Stimulated activated naive CD8-positive, alpha-beta T cell treated with anti-CD3 and anti-CD28 coated beads, Interleukin-15, Interleukin-2, amounts not matched to agents 100 ng/mL and 50 ng/mL, for 24 hours (primary cell): ENCODE measurements around the gene PKP4.

Source experiments
- H3K27ac Mint-ChIP-seq: one replicate; pipeline ENCODE4 v1.8.0; 2021; ENCODE audit warnings: mild to moderate bottlenecking, mixed read lengths
- H3K27me3 Mint-ChIP-seq: one replicate; pipeline ENCODE4 v1.8.0; 2021; ENCODE audit warnings: mixed read lengths
- H3K36me3 Mint-ChIP-seq: one replicate; pipeline ENCODE4 v1.8.0; 2021; ENCODE audit warnings: low read depth, mixed read lengths
- H3K4me1 Mint-ChIP-seq: one replicate; pipeline ENCODE4 v1.8.0; 2021; ENCODE audit warnings: low read depth, mixed read lengths
- H3K4me3 Mint-ChIP-seq: one replicate; pipeline ENCODE4 v1.8.0; 2021; ENCODE audit warnings: mild to moderate bottlenecking, mixed read lengths
- H3K9me3 Mint-ChIP-seq: one replicate; pipeline ENCODE4 v1.8.0; 2021; ENCODE audit warnings: mixed read lengths

The PKP4 gene

DNA sequence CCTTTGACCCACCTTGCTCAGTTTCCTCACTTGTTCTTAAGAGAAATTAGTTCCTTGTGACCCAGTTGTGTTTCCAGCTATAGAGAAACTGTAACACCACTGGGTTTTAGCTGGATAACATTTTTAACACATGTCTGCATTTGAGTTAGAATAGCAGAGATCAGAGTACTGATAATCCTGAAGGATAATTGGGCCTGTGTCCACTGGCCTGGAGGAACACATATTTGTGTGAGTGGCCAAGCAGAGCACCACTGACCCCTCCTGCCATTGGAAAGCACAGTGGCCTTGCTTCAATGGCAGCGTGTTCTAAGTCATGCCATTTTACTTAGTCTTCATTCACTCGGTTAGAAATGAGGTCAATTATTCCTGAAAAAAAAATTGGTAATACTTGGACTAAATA, 42.6 kb downstream of the PKP4 start:
- no peak overlapping the region for H3K4me3 Mint-ChIP-seq
- H3K27ac Mint-ChIP-seq: no peak overlapping the region
- no peaks in the 10 kb centered on the region for H3K27me3 Mint-ChIP-seq
- no peaks in the 10 kb centered on the region for H3K9me3 Mint-ChIP-seq
- H3K36me3 Mint-ChIP-seq: no peaks in the 10 kb centered on the region
- H3K4me1 Mint-ChIP-seq: no peaks in the 10 kb centered on the region

DNA sequence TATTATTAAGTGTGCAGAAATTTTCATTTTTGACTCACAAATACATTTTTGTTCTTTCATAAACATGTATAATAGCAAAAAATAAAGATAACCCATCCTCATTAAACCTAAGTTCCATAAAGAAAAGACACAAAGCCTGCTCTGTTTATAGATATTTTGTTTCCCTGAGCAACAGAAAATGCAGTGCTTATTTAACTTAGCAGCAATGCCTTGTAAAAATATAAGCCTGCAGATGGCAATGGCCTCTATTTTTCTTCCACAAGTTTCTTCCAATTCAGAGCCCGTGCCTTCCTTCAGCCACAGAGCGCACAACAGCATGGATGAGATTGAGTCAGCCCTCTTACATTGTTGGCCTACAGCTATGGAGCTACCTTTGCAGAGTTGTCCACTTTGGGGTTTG, 43.6 kb downstream of the PKP4 start:
- no peaks in the 10 kb centered on the region for H3K4me1 Mint-ChIP-seq
- no peak overlapping the region for H3K27ac Mint-ChIP-seq
- H3K4me3 Mint-ChIP-seq: no peak overlapping the region
- H3K27me3 Mint-ChIP-seq: no peaks in the 10 kb centered on the region
- H3K36me3 Mint-ChIP-seq: no peaks in the 10 kb centered on the region
- H3K9me3 Mint-ChIP-seq: no peaks in the 10 kb centered on the region

DNA sequence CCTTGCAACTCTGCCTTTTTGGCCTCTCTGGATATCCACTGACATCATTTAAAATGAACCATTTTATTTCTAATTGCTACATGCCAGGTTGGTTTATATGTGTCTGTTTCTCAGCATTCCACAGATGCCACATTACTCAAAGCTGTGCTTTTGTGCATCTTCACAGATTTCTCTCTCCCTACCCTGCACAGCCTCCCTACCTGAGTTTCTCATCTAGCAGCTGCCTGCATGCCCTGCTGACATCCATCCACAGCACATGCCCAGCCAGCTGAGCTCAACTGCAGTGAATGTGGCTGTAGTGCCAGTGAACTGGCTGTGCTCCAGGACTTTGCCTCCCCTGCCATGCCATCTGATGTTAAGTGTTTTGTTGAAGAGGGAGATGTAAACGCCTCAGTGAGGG, 44.5 kb downstream of the PKP4 start:
- H3K4me3 Mint-ChIP-seq: no peak overlapping the region
- H3K9me3 Mint-ChIP-seq: no peaks in the 10 kb centered on the region
- no peak overlapping the region for H3K27ac Mint-ChIP-seq
- no peaks in the 10 kb centered on the region for H3K36me3 Mint-ChIP-seq
- H3K4me1 Mint-ChIP-seq: no peaks in the 10 kb centered on the region
- no peaks in the 10 kb centered on the region for H3K27me3 Mint-ChIP-seq

DNA sequence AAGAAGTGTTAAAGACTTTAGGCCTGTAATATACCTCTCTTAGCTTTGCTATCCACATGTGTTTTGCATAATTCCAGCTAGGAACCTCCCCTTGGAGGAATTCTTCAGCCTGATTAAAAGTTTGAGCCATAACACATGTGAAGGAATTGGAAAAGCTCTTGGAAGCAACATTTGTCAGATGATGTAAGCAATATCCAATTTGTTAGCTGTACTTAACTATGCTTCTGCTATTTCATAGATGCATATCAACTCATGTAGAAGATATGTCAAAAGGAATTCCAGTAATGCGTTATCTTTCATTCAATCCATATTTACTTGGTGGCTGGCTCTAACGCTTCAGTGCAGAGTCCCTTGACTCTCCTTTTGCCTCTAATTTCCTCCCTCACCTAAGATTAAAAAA, 46.2 kb downstream of the PKP4 start:
- Mint-ChIP-seq H3K36me3 (no peaks in the 10 kb centered on the region), H3K9me3 (no peaks in the 10 kb centered on the region), H3K27ac (no peak overlapping the region), H3K27me3 (no peaks in the 10 kb centered on the region), H3K4me3 (no peak overlapping the region), H3K4me1 (peaks cover 7% of the 10 kb centered on the region)

DNA sequence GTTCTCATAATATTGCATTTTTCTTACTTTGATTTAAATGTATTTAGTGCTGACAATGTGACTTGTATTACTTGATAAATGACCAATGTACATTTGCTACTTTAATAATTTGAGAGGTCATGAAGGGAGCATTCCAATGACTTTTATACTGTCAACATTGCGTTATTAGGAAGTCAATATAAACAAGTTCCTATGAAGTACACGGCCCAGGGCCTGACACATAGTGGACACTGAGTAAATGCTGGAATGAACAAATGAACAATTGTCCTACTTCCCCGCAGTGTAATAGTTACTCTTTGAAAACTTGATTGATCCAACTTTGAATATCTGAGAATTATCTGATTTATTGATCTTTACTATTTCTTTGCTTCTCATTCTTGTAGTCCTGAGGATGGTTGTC, 47.3 kb downstream of the PKP4 start:
- Mint-ChIP-seq H3K4me3 (no peak overlapping the region), H3K27me3 (no peaks in the 10 kb centered on the region), H3K27ac (no peak overlapping the region), H3K4me1 (peaks cover 7% of the 10 kb centered on the region), H3K36me3 (no peaks in the 10 kb centered on the region), H3K9me3 (no peaks in the 10 kb centered on the region)

DNA sequence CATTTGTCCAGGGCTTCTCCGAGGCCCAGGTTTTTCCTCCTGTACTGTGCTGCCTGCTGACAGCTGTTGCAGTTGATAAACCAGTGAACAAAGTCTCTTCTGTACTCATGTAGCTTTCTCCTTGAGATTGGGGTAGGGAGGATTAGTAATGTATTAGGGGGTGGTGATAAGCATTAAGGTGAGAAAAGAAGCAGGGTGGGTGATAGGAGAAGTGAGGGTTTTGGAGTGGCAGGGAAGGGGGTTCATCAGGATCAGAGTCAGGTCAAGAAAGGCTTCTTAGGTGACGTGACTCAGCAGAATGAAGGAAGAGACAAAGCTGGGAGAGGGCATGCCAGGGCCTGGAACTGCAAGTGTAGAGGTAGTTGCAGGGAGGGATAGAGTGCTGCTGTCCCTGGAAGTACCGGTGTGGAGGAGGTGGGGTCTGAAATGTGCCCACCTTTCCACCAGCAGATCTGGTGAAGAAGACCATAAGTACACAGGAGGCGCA, 48.7 kb downstream of the PKP4 start:
- H3K9me3 Mint-ChIP-seq: no peaks in the 10 kb centered on the region
- H3K27ac Mint-ChIP-seq: no peak overlapping the region
- H3K4me1 Mint-ChIP-seq: peaks cover 12% of the 10 kb centered on the region
- no peaks in the 10 kb centered on the region for H3K36me3 Mint-ChIP-seq
- no peaks in the 10 kb centered on the region for H3K27me3 Mint-ChIP-seq
- no peak overlapping the region for H3K4me3 Mint-ChIP-seq

DNA sequence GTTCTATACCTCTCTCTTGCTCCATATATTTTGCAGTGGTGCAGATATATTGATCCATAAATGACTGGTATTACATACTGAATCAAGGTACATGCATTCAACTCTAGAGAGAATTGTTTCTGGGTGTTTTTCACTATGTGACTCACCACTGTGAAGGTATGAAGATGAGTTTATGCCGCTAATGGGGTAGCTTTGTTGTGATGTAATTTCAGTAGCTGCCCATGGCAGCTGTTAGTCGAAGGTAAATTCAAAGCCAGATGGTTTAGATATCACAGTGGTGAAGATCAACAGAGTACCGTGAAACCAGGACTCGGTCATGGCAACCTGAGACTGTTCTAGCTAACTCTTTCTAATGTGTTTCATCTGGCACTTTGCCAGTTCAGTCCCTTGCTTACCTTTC, 50.4 kb downstream of the PKP4 start:
- Mint-ChIP-seq H3K4me3 (no peak overlapping the region), H3K27me3 (no peaks in the 10 kb centered on the region), H3K36me3 (no peaks in the 10 kb centered on the region), H3K27ac (no peak overlapping the region), H3K9me3 (no peaks in the 10 kb centered on the region), H3K4me1 (peaks cover 13% of the 10 kb centered on the region)

DNA sequence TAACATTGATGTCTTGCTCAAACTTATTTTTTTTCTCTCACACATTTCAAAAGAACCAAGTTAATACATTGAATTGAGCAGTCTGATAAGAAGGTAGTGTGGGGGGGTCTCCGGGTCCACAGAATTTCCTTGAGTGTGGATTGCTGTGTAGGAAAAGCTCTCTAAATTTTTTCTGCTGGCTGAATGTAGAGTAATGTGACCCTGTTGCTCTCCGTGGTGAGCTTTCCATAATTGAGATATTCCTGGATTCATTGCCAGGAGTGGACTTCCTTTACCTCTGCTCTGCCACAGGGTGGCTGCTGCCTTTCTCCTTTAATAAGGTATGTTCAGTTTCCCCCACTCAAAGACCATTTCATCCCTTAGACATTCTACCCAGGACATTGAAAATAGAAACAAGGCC, 50.9 kb downstream of the PKP4 start:
- Mint-ChIP-seq H3K4me3 (no peak overlapping the region), H3K9me3 (no peaks in the 10 kb centered on the region), H3K27me3 (no peaks in the 10 kb centered on the region), H3K4me1 (peaks cover 13% of the 10 kb centered on the region), H3K36me3 (no peaks in the 10 kb centered on the region), H3K27ac (no peak overlapping the region)

DNA sequence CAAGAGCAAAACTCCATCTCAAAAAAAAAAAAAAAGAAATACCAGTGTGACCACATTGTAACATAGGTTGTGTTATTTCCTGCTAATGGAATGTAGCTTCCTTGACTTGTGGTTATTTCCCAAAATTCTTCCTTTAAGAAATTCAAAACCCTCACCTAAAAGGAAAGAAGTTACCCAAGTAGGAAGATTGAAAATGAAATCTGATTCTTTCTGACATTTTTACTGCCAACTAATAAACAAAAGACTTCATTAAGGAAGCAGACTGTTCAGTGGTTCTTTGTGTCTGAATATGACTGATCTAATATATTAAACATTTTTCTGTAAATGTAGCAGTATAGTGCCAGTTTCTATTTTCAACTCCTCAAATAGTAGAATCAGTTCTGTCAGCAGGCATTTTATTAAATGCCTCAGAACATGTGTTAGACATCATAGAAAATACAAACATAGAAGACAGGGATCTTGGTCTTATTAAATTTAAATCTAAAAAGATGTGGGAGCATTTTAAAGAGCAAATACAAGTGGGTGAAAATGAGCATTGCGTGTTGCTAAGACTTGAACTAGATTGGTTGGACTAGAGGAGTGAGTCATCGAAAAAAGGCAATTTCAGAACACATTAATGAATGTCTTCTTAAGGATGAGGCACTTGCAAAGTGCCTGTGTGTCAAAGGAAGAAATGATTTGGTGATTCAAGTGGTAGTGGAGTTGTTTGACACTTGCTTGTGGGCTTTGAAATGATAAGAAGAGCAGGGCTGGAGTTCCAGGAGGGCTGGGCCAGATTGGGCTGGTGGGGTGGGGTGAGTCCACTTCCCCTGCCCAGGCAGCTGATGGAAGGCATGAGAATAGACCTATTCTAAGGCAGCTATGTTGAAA, 53.4 kb downstream of the PKP4 start:
- Mint-ChIP-seq H3K9me3 (no peaks in the 10 kb centered on the region), H3K27ac (peak overlapping the region; percentile 28), H3K27me3 (no peaks in the 10 kb centered on the region), H3K4me3 (no peak overlapping the region), H3K36me3 (peaks cover 10% of the 10 kb centered on the region), H3K4me1 (peaks cover 13% of the 10 kb centered on the region)

DNA sequence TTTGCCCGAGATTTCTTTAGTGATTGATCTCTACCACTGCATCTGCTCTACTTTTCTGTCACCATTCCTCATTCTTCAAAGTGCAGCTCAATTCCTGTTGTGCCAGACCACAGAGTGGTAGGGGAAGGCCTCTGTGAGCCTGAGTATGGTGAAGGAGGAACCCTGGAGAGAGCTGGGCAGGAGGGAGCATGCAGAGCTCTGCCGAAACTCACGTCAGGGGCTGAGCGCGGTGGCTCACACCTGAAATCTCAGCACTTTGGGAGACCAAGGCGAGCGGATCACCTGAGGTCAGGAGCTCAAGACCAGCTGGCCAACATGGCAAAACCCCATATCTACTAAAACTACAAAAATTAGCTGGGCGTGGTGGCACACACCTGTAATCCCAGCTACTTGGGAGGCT, 54.1 kb downstream of the PKP4 start:
- Mint-ChIP-seq H3K4me1 (peaks cover 13% of the 10 kb centered on the region), H3K36me3 (peaks cover 10% of the 10 kb centered on the region), H3K4me3 (no peak overlapping the region), H3K9me3 (no peaks in the 10 kb centered on the region), H3K27ac (no peak overlapping the region), H3K27me3 (no peaks in the 10 kb centered on the region)

DNA sequence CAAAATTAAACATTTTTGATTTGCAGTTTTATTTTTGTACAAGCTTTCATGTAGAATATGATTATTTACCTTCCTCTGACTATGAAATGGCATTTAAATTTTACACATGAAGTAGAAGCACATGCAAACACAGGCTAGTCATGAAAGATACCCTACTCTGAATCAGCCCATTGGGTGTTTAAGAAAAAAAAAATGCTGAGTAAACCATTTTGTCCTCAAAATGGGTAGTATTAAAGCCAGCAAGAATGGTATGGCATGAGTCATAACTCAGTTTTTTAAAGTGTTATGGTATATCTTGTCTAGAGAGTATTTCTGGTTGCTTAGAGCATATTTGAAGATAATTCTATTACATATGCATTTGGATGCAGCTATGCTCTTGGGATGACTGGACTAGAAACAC, 55.0 kb downstream of the PKP4 start:
- H3K27ac Mint-ChIP-seq: no peak overlapping the region
- no peaks in the 10 kb centered on the region for H3K27me3 Mint-ChIP-seq
- peaks cover 10% of the 10 kb centered on the region for H3K36me3 Mint-ChIP-seq
- no peak overlapping the region for H3K4me3 Mint-ChIP-seq
- peaks cover 12% of the 10 kb centered on the region for H3K4me1 Mint-ChIP-seq
- no peaks in the 10 kb centered on the region for H3K9me3 Mint-ChIP-seq

DNA sequence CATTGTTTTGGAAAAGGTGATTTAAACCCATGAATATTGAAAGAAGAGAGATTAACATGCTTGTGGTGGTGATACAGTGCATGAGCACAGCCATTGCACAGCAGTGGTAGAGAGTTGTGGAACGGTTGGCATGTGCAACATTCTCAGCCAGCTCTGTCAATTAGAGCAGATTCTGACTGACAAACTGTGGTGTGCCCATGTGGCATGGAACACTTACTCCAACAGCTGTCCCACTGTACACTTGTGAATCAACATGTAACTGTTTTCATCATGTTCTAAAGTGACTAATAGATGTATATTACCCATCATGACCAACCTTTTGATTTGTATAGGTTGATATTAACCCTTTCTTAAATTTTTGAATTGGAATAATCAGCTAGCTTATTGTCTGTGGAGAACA, 55.6 kb downstream of the PKP4 start:
- H3K4me1 Mint-ChIP-seq: peaks cover 6% of the 10 kb centered on the region
- no peak overlapping the region for H3K4me3 Mint-ChIP-seq

DNA sequence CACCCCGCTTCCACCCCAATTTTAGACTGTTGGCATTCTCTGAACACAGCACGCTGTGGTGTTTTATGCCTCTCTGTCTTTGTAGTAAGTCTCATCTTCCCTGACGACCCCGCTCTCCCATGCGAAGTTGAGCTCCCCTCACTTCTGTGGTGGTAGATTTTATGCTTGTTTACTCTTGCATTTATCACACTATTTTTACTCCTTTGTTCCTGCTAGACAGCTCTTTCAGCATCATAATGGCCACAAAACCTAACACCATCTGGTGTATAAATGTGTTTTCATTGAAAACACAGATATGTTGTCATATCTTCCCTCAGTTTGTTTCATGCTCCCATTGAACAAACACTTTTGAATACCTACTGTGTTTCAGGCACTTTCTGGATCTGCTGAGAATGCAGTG, 57.1 kb downstream of the PKP4 start:
- H3K27ac Mint-ChIP-seq: no peak overlapping the region
- no peaks in the 10 kb centered on the region for H3K9me3 Mint-ChIP-seq
- H3K4me1 Mint-ChIP-seq: peaks cover 6% of the 10 kb centered on the region
- H3K4me3 Mint-ChIP-seq: no peak overlapping the region
- no peaks in the 10 kb centered on the region for H3K27me3 Mint-ChIP-seq
- H3K36me3 Mint-ChIP-seq: peaks cover 10% of the 10 kb centered on the region

More for the DNA sequence above, 55.6 kb downstream of the PKP4 start:
- H3K9me3 Mint-ChIP-seq: no peaks in the 10 kb centered on the region
- H3K27me3 Mint-ChIP-seq: no peaks in the 10 kb centered on the region
- H3K36me3 Mint-ChIP-seq: peaks cover 10% of the 10 kb centered on the region
- no peak overlapping the region for H3K27ac Mint-ChIP-seq

DNA sequence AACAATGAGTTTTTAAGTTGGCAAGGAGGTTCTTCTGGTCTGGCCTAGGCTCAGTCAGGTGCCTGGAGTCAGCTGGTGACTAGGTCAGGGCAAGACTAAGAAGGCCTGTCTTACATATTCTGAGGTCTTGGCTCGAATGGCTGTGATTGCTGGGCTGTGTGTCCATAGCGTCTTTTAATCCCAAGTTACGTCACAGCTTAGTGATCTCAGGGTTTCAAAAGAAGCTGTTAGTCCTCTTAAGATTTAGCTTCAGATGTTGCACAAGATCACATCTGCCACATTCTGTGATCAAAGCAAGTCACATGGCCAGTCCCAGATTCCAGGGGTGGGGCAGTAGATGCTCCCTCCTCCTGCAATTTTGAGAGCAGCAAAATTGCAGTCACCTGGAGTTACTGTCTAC, 61.3 kb downstream of the PKP4 start:
- no peaks in the 10 kb centered on the region for H3K27me3 Mint-ChIP-seq
- H3K4me1 Mint-ChIP-seq: no peaks in the 10 kb centered on the region
- no peak overlapping the region for H3K27ac Mint-ChIP-seq
- H3K9me3 Mint-ChIP-seq: peaks cover 3% of the 10 kb centered on the region
- H3K36me3 Mint-ChIP-seq: peaks cover 23% of the 10 kb centered on the region
- no peak overlapping the region for H3K4me3 Mint-ChIP-seq

DNA sequence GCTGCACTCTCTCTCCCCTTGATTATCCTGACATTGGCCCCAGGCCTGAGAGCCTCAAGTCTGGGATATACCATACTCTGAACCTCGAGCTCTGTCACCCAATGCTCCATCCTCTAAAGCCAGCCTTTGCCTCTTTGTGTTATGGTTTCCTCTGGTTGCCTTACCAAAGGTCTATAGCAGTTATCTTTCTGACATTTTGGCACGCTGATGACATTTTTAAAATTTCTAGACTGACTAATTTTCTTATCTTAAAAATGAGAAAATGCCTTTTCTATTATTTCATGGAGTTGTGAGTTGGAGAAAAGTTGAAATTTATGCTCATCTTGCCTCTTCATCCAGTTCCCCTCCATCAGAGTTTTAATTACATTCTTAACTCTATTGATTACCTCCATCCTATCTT, 62.7 kb downstream of the PKP4 start:
- no peaks in the 10 kb centered on the region for H3K27me3 Mint-ChIP-seq
- no peak overlapping the region for H3K27ac Mint-ChIP-seq
- H3K4me1 Mint-ChIP-seq: no peaks in the 10 kb centered on the region
- no peak overlapping the region for H3K4me3 Mint-ChIP-seq
- peaks cover 13% of the 10 kb centered on the region for H3K36me3 Mint-ChIP-seq
- peaks cover 3% of the 10 kb centered on the region for H3K9me3 Mint-ChIP-seq
